Transverse colon (tissue), 4 donors: Measurements from ENCODE around the gene ADCY5.

Experiments
- EP300 ChIP-seq: sonication (generic); formaldehyde crosslinking; IDR thresholded peaks from one replicate; pipeline ENCODE4 v1.6.1; 2017; ENCODE audit warnings: antibody characterized with exemption, low read depth
- POLR2A ChIP-seq: fragments of 450-650 bp; IDR thresholded peaks from one replicate; pipeline ENCODE4 v1.6.1; 2016; ENCODE audit warnings: antibody characterized with exemption, mild to moderate bottlenecking, moderate library complexity
- POLR2AphosphoS5 ChIP-seq, 3 donors: sonication (generic); formaldehyde crosslinking; IDR thresholded peaks; one replicate each; pipeline ENCODE4 v1.6.1; 2016; ENCODE audit warnings: antibody characterized with exemption in 3 of 3
- TF ChIP-seq, protein P1 (sequence below), 5 experiments: fragments of 200-600 bp in 3 of 5; fragments of 450-650 bp in 2 of 5; sonication (generic) in 3 of 5; IDR thresholded peaks; 1 replicate in 2 of 5; 2 replicates in 3 of 5; pipeline ENCODE4 v1.5.1; 2016 to 2017; ENCODE audit warnings: antibody characterized with exemption in 5 of 5, inconsistent platforms in 3 of 5, mild to moderate bottlenecking in 2 of 5, moderate library complexity in 1 of 5

DNA sequence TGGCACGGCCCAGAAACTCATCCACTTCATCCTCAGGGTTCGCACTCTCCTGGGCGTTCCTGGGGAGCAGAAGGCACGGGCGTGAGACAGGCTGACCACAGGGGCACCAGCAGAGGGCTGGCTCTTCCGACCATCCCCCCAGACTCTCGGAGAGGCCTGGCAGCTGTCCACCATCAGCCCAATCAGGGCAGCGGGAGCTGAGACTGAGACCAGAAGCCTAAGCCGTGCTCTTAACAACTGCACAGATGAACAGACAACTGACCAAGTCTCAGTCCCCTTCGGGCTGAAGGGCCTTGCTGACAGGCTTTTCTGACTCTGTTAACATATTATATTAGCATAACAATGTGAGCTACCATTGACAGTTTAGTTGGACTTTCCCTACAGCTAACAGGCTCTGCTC is 129.1 kb downstream of the ADCY5 start:
- TF ChIP-seq, protein P1, sequence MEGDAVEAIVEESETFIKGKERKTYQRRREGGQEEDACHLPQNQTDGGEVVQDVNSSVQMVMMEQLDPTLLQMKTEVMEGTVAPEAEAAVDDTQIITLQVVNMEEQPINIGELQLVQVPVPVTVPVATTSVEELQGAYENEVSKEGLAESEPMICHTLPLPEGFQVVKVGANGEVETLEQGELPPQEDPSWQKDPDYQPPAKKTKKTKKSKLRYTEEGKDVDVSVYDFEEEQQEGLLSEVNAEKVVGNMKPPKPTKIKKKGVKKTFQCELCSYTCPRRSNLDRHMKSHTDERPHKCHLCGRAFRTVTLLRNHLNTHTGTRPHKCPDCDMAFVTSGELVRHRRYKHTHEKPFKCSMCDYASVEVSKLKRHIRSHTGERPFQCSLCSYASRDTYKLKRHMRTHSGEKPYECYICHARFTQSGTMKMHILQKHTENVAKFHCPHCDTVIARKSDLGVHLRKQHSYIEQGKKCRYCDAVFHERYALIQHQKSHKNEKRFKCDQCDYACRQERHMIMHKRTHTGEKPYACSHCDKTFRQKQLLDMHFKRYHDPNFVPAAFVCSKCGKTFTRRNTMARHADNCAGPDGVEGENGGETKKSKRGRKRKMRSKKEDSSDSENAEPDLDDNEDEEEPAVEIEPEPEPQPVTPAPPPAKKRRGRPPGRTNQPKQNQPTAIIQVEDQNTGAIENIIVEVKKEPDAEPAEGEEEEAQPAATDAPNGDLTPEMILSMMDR (IDR thresholded peaks at IDR 0.05) = no peak
- TF ChIP-seq POLR2A (no peak), POLR2AphosphoS5 (IDR thresholded peaks at IDR 0.05) (no peak), EP300 (no peak)
